H1 (cell line): ENCODE results near the gene CYP2B6. TPM values are rescaled to one million over a fixed set of nuclear protein-coding genes. Genes with fewer than 3 reads are reported as not detected.
A peak's percentile ranks its signal among the peaks of the same experiment; 100 is the strongest.

ENCODE experiments used
- CTCF ChIA-PET: fragments of 300-600 bp; sonication (Branson Sonifier 250); formaldehyde crosslinking; loops from one replicate; lab custom pipeline; 2021; ENCODE audit not compliant: partially characterized antibody; lab: Charles Lee
- POLR2A ChIA-PET: fragments of 300-600 bp; sonication (Branson Sonifier 250); formaldehyde crosslinking; loops from one replicate; lab custom pipeline; 2021; ENCODE audit warnings: inconsistent platforms; ENCODE audit not compliant: partially characterized antibody; lab: Charles Lee
- DNase-seq, 2 experiments: peaks; one replicate each; pipeline versions ENCODE4 v3.0.0 to v3.0.0-alpha.2; 2010 to 2022; ENCODE audit warnings: low spot score in 2 of 2, low read depth in 1 of 2, mixed read lengths in 1 of 2
- FAIRE-seq: peaks from 2 replicates; lab custom pipeline; 2011; peaks lifted over from hg19 to GRCh38; lab: Jason Lieb, UNC
- H2AFZ ChIP-seq: 2 replicates; pipeline ENCODE4 v1.8.1; 2012; ENCODE audit warnings: low read length, inconsistent platforms
- H2AK5ac ChIP-seq: 2 replicates; pipeline ENCODE4 v1.6.1; 2013; ENCODE audit warnings: low read depth, low read length
- H2BK120ac ChIP-seq: replicated peaks from 2 replicates; pipeline ENCODE3; 2013; ENCODE audit warnings: low read depth, low read length, inconsistent platforms
- H2BK12ac ChIP-seq: 2 replicates; pipeline ENCODE4 v1.6.1; 2013; ENCODE audit warnings: low read depth, low read length
- H2BK15ac ChIP-seq: 2 replicates; pipeline ENCODE4 v1.6.1; 2013; ENCODE audit warnings: low read length
- H2BK20ac ChIP-seq: 2 replicates; pipeline ENCODE4 v1.6.1; 2013; ENCODE audit warnings: low read length
- H2BK5ac ChIP-seq: 2 replicates; pipeline ENCODE4 v1.6.1; 2013; ENCODE audit warnings: low read depth, low read length
- H3K14ac ChIP-seq: 2 replicates; pipeline ENCODE4 v1.6.1; 2013; ENCODE audit warnings: inconsistent platforms; ENCODE audit not compliant: insufficient read length
- H3K18ac ChIP-seq: 2 replicates; pipeline ENCODE4 v1.6.1; 2013; ENCODE audit warnings: low read length; ENCODE audit errors: extremely low read depth
- H3K23ac ChIP-seq: 2 replicates; pipeline ENCODE4 v1.6.1; 2013; ENCODE audit warnings: inconsistent platforms; ENCODE audit not compliant: insufficient read length
- H3K23me2 ChIP-seq: 2 replicates; pipeline ENCODE4 v1.6.1; 2013; ENCODE audit warnings: low read depth, low read length
- H3K27ac ChIP-seq: 2 replicates; pipeline ENCODE4 v1.6.1; 2011; ENCODE audit warnings: low read depth, low read length, inconsistent platforms
- H3K27me3 ChIP-seq, 4 experiments: replicated peaks in 1 of 4; 1 replicate in 1 of 4; 2 replicates in 3 of 4; pipeline versions ENCODE4 v1.6.1 to v1.8.1; 2011 to 2013; ENCODE audit warnings: low read length in 3 of 4, mild to moderate bottlenecking in 3 of 4, inconsistent platforms in 2 of 4, mixed read lengths in 2 of 4, moderate library complexity in 1 of 4; ENCODE audit not compliant: control insufficient read depth in 3 of 4, insufficient read depth in 3 of 4; ENCODE audit errors: extremely low read depth in 1 of 4
- H3K36me3 ChIP-seq, 4 experiments: 2 replicates each; pipeline versions ENCODE4 v1.6.1 to v1.8.1; 2011 to 2013; ENCODE audit warnings: mild to moderate bottlenecking in 4 of 4, low read length in 3 of 4, moderate library complexity in 2 of 4, control low read depth in 1 of 4, inconsistent platforms in 1 of 4; ENCODE audit not compliant: insufficient read depth in 4 of 4, control insufficient read depth in 2 of 4
- H3K4ac ChIP-seq: replicated peaks from 2 replicates; pipeline ENCODE3; 2013; ENCODE audit warnings: low read length, low read depth, mixed read lengths, inconsistent platforms; ENCODE audit not compliant: insufficient read length
- H3K4me1 ChIP-seq, 4 experiments: replicated peaks in 1 of 4; 1 replicate in 1 of 4; 2 replicates in 3 of 4; pipeline versions ENCODE4 v1.6.1 to v1.8.1; 2011 to 2013; ENCODE audit warnings: low read length in 3 of 4, inconsistent platforms in 2 of 4, mixed read lengths in 1 of 4; ENCODE audit not compliant: insufficient read depth in 4 of 4, control insufficient read depth in 3 of 4
- H3K4me2 ChIP-seq, 2 experiments: 2 replicates each; pipeline versions ENCODE4 v1.6.1 to v1.8.1; 2011 to 2013; ENCODE audit warnings: low read depth in 2 of 2, low read length in 2 of 2, control low read depth in 1 of 2, inconsistent platforms in 1 of 2, mild to moderate bottlenecking in 1 of 2; ENCODE audit not compliant: insufficient read depth in 1 of 2
- H3K4me3 ChIP-seq, 4 experiments: fragments of 200-600, 300-600 bp in 1 of 4; sonication (generic), shearing (Covaris generic), sonication (Bioruptor Twin) in 1 of 4; 2 replicates each; pipeline versions ENCODE4 v1.5.1 to v1.8.1; 2011 to 2016; ENCODE audit warnings: low read length in 4 of 4, low read depth in 3 of 4, control low read depth in 2 of 4, inconsistent platforms in 2 of 4, mild to moderate bottlenecking in 2 of 4, mixed read lengths in 1 of 4, moderate library complexity in 1 of 4; ENCODE audit not compliant: insufficient read depth in 2 of 4; ENCODE audit errors: extremely low read depth in 1 of 4
- H3K56ac ChIP-seq: replicated peaks from 2 replicates; pipeline ENCODE3; 2013; ENCODE audit warnings: low read depth, mild to moderate bottlenecking, mixed read lengths, low read length, inconsistent platforms; ENCODE audit not compliant: insufficient read length
- H3K79me1 ChIP-seq: 2 replicates; pipeline ENCODE4 v1.6.1; 2013; ENCODE audit warnings: low read depth, low read length, control low read depth
- H3K79me2 ChIP-seq, 2 experiments: 2 replicates each; pipeline versions ENCODE4 v1.6.1 to v1.8.1; 2012 to 2013; ENCODE audit warnings: low read length in 2 of 2, mild to moderate bottlenecking in 2 of 2, inconsistent platforms in 1 of 2; ENCODE audit not compliant: insufficient read depth in 2 of 2, control insufficient read depth in 1 of 2
- H3K9ac ChIP-seq, 4 experiments: replicated peaks in 1 of 4; 1 replicate in 1 of 4; 2 replicates in 3 of 4; pipeline versions ENCODE4 v1.6.1 to v1.8.1; 2011 to 2013; ENCODE audit warnings: low read depth in 3 of 4, low read length in 3 of 4, control low read depth in 2 of 4, mild to moderate bottlenecking in 2 of 4, moderate library complexity in 2 of 4, inconsistent platforms in 1 of 4; ENCODE audit errors: extremely low read depth in 1 of 4
- H3K9me3 ChIP-seq, 2 experiments: 2 replicates each; pipeline versions ENCODE4 v1.6.1 to v1.8.1; 2012 to 2013; ENCODE audit warnings: mild to moderate bottlenecking in 2 of 2, moderate library complexity in 2 of 2, control low read depth in 1 of 2, inconsistent platforms in 1 of 2, low read depth in 1 of 2, low read length in 1 of 2, mixed read lengths in 1 of 2; ENCODE audit not compliant: insufficient read depth in 2 of 2
- H4K20me1 ChIP-seq, 2 experiments: replicated peaks in 1 of 2; 2 replicates each; pipeline versions ENCODE3 to v1.8.1; 2011 to 2013; ENCODE audit warnings: inconsistent platforms in 2 of 2, low read length in 2 of 2, mild to moderate bottlenecking in 1 of 2; ENCODE audit not compliant: insufficient read depth in 2 of 2, control insufficient read depth in 1 of 2
- H4K5ac ChIP-seq: 2 replicates; pipeline ENCODE4 v1.6.1; 2013; ENCODE audit warnings: low read length, low read depth, mixed read lengths, inconsistent platforms; ENCODE audit not compliant: insufficient read length
- H4K8ac ChIP-seq: 2 replicates; pipeline ENCODE4 v1.8.0; 2013; ENCODE audit warnings: mild to moderate bottlenecking, moderate library complexity, low read length, inconsistent platforms; ENCODE audit not compliant: insufficient read depth; ENCODE audit errors: extremely low read depth
- H4K91ac ChIP-seq: replicated peaks from 2 replicates; pipeline ENCODE3; 2013; ENCODE audit warnings: low read length, mixed read lengths, inconsistent platforms; ENCODE audit not compliant: insufficient read length
- BCL11A ChIP-seq, 2 experiments: IDR thresholded peaks; one replicate each; pipeline ENCODE4 v1.6.1; 2011; ENCODE audit warnings: low read depth in 2 of 2, low read length in 2 of 2, mild to moderate bottlenecking in 2 of 2
- CBX5 ChIP-seq: fragments of 300-800, 300-1000 bp; sonication (generic); IDR thresholded peaks from 2 replicates; pipeline ENCODE4 v1.7.1; 2016; ENCODE audit warnings: antibody characterized with exemption, low read length, low read depth
- CBX8 ChIP-seq: fragments of 300-800, 300-1000 bp; sonication (generic); IDR thresholded peaks from 2 replicates; pipeline ENCODE4 v1.7.1; 2016; ENCODE audit warnings: low read depth, low read length, borderline replicate concordance
- EGR1 ChIP-seq: IDR thresholded peaks from 2 replicates; pipeline ENCODE4 v1.6.1; 2011; ENCODE audit warnings: low read depth, low read length, borderline replicate concordance
- KDM1A ChIP-seq: fragments of 200-600, 300-600 bp; sonication (generic); IDR thresholded peaks from 2 replicates; pipeline ENCODE4 v1.7.1; 2016; ENCODE audit warnings: mild to moderate bottlenecking, low read length, borderline replicate concordance
- KDM4A ChIP-seq: IDR thresholded peaks from one replicate; pipeline ENCODE4 v1.7.1; 2012; ENCODE audit warnings: low read depth, mild to moderate bottlenecking, moderate library complexity, low read length, inconsistent platforms; ENCODE audit not compliant: severe bottlenecking
- MAX ChIP-seq: IDR thresholded peaks from 2 replicates; pipeline ENCODE4 v1.6.1; 2012; ENCODE audit warnings: inconsistent platforms
- RBBP5 ChIP-seq: IDR thresholded peaks from 2 replicates; pipeline ENCODE4 v1.7.1; 2012; ENCODE audit warnings: low read depth, mild to moderate bottlenecking, inconsistent platforms, low read length, moderate library complexity, borderline replicate concordance
- TEAD4 ChIP-seq: IDR thresholded peaks from 2 replicates; pipeline ENCODE4 v1.6.1; 2012; ENCODE audit warnings: low read depth, low read length, inconsistent platforms, mixed read lengths
- WGBS, 2 experiments: shearing (Covaris generic) in 1 of 2; methylation state at CpG; one replicate each; pipeline versions ENCODE4 v1.1.6 to v1.1.7; 2013 to 2015; ENCODE audit warnings: low lambda C conversion rate in 2 of 2, mixed read lengths in 2 of 2, inconsistent platforms in 1 of 2, low coverage in 1 of 2, missing lambda C conversion rate in 1 of 2; ENCODE audit not compliant: insufficient replicate concordance in 2 of 2, insufficient coverage in 1 of 2, insufficient read length in 1 of 2; ENCODE audit errors: extremely low coverage in 1 of 2, missing lambda C conversion rate in 1 of 2; 5-methylcytosine and 5-hydroxymethylcytosine counted together
- polyA plus RNA-seq, 7 experiments: library from polyadenylated mRNA; depleted of rRNA in 3 of 7; stranded (reverse) in 5 of 7; unstranded in 2 of 7; fragments of >200 nt in 5 of 7; fragments of 200-250 nt in 2 of 7; gene quantifications; 1 replicate in 5 of 7; 2 replicates in 1 of 7; 4 replicates in 1 of 7; pipeline versions ENCODE4 v1.2.1 to v1.2.3, GENCODE V29; 2011 to 2013; ENCODE audit warnings: missing spikeins in 2 of 7, mixed read lengths in 2 of 7
- total RNA-seq: library from RNA; stranded (reverse); fragmentation: NEBNext Ultra II Directional; extraction: Animal tissue kit (Norgen Biotek cat#: 25700); gene quantifications from 2 replicates; pipeline ENCODE4 v1.2.1, GENCODE V29; 2021

The CYP2B6 gene
- total and polyA plus RNA-seq, 2 of the 8 experiments (the other 6 are each of a cell fraction or from before 2014, with no cell fraction given), result 2.8 to 5.4 TPM

- Histone ChIP-seq H2BK5ac (no peak overlapping the region), H4K91ac (peak overlapping the region; percentile 12), H3K4ac (no peak overlapping the region), H4K8ac (no peak overlapping the region), H3K79me2 (no peaks in the 10 kb centered on the region), H3K18ac (no peak overlapping the region), H3K36me3 (no peaks in the 10 kb centered on the region), H2AFZ (no peak overlapping the region), H2BK20ac (peak overlapping the region; percentile 53; the same call in 1 of the 2 replicates), H3K27ac (no peak overlapping the region), H3K14ac (no peak overlapping the region), H2BK120ac (no peak overlapping the region), H3K23me2 (no peaks in the 10 kb centered on the region), H3K4me3 (no peak overlapping the region), H4K5ac (no peak overlapping the region), H2BK15ac (peak overlapping the region; percentile 95), H3K4me2 (no peak overlapping the region), H3K9ac (no peak overlapping the region), H2BK12ac (no peak overlapping the region; the same call in 1 of the 2 replicates), H3K56ac (no peak overlapping the region), H3K4me1 (no peaks in the 10 kb centered on the region), H3K23ac (no peak overlapping the region), H4K20me1 (no peaks in the 10 kb centered on the region), H2AK5ac (0 out of 2 replicates have a peak overlapping the region, but pooled peaks have one; percentile 65), H3K9me3 (0 out of 4 replicates have a peak, but pooled peaks cover 0 to 2% of the 10 kb centered on the region in 2 experiments), H3K79me1 (no peaks in the 10 kb centered on the region), H3K27me3 (no peaks in the 10 kb centered on the region; a peak in 1 of 7 replicates)
- CTCF ChIA-PET, result no interaction called here
- POLR2A ChIA-PET, result no interaction called here
- DNase-seq (no peak), FAIRE-seq (no peak)
- TF ChIP-seq KDM1A (no peak), CBX8 (no peak), BCL11A (IDR thresholded peaks at IDR 0.05; ENCODE audit: low read depth in 2 of 2, low read length in 2 of 2) (no peak), CBX5 (no peak), TEAD4 (no peak), EGR1 (no peak), MAX (no peak), RBBP5 (no peak), KDM4A (no peak)
- 91% methylated on average over 7 of the region's 7 CpGs; no CpG with 5 or more reads in 1 of the 2 experiments for WGBS, 2 experiments
Measured at GRCh38 chr19:40989453-40989852, 1.6 kb upstream of the CYP2B6 start.
